CD4-positive, CD25-positive, alpha-beta regulatory T cell (primary cell): ENCODE data around the gene ARSB. TPM values are rescaled to one million over a fixed set of nuclear protein-coding genes. Genes with fewer than 3 reads are reported as not detected.
"Not testable (repeated sequence)": the region's sequence is repeated elsewhere in the genome, so short reads cannot be mapped to it uniquely, and the experiment has no call there.

Experiments used
- ATAC-seq, 2 donors: fragments of 150-1000 bp; cut with Tn5 transposase; one replicate each; pipeline ENCODE4 v1.10.0; 2021; ENCODE audit warnings: low read depth in 2 of 2, moderate number of reproducible peaks in 2 of 2, moderate library complexity in 1 of 2
- DNase-seq, 3 donors: peaks; one replicate each; pipeline versions ENCODE4 v3.0.0 to v3.0.0-alpha.2; 2012 to 2022; ENCODE audit warnings: mixed read lengths in 1 of 3
- H3K27ac ChIP-seq: one replicate; pipeline ENCODE4 v1.7.0; 2013; ENCODE audit warnings: mild to moderate bottlenecking, low read length; ENCODE audit not compliant: insufficient read depth, poor library complexity, severe bottlenecking
- H3K27me3 ChIP-seq: one replicate; pipeline ENCODE4 v1.7.0; 2013; ENCODE audit warnings: low read length; ENCODE audit not compliant: control insufficient read depth, insufficient read depth
- H3K36me3 ChIP-seq: one replicate; pipeline ENCODE4 v1.7.0; 2013; ENCODE audit warnings: mild to moderate bottlenecking, low read length, moderate library complexity; ENCODE audit not compliant: control insufficient read depth, insufficient read depth
- H3K4me1 ChIP-seq: 2 replicates; pipeline ENCODE4 v1.7.0; 2013; ENCODE audit warnings: mild to moderate bottlenecking, low read length; ENCODE audit not compliant: insufficient read depth, control insufficient read depth, poor library complexity, severe bottlenecking
- H3K4me3 ChIP-seq: one replicate; pipeline ENCODE4 v1.7.0; 2013; ENCODE audit warnings: low read depth, mild to moderate bottlenecking, low read length, moderate library complexity
- H3K9me3 ChIP-seq, 2 experiments: 1 replicate in 1 of 2; 2 replicates in 1 of 2; pipeline ENCODE4 v1.7.0; 2013; ENCODE audit warnings: low read length in 2 of 2, mild to moderate bottlenecking in 1 of 2, moderate library complexity in 1 of 2; ENCODE audit not compliant: control insufficient read depth in 2 of 2
- H3K27ac Mint-ChIP-seq, 3 donors: one replicate each; pipeline ENCODE4 v1.8.0; 2020 to 2022; ENCODE audit warnings: mild to moderate bottlenecking in 3 of 3, mixed read lengths in 3 of 3, moderate library complexity in 2 of 3
- H3K27me3 Mint-ChIP-seq: one replicate; pipeline ENCODE4 v1.8.0; 2022; ENCODE audit warnings: mild to moderate bottlenecking, mixed read lengths
- H3K36me3 Mint-ChIP-seq: one replicate; pipeline ENCODE4 v1.8.0; 2020; ENCODE audit warnings: mixed read lengths
- H3K4me1 Mint-ChIP-seq, 4 donors: one replicate each; pipeline ENCODE4 v1.8.0; 2020 to 2022; ENCODE audit warnings: mixed read lengths in 4 of 4, mild to moderate bottlenecking in 1 of 4
- H3K4me3 Mint-ChIP-seq, 4 donors: one replicate each; pipeline ENCODE4 v1.8.0; 2020 to 2022; ENCODE audit warnings: mild to moderate bottlenecking in 4 of 4, mixed read lengths in 4 of 4, moderate library complexity in 3 of 4
- H3K9me3 Mint-ChIP-seq, 7 donors: one replicate each; pipeline ENCODE4 v1.8.0; 2020 to 2022; ENCODE audit warnings: mixed read lengths in 7 of 7, mild to moderate bottlenecking in 3 of 7, moderate library complexity in 2 of 7
- polyA plus RNA-seq, 4 donors: library from polyadenylated mRNA; unstranded; fragments of 300-500 nt; fragmentation: Illumina TruSeq; gene quantifications; one replicate each; pipeline ENCODE4 v1.2.3, GENCODE V29; 2021
- total RNA-seq: library from RNA; stranded (reverse); gene quantifications from one replicate; pipeline ENCODE4 v1.2.3, GENCODE V29; 2022

The ARSB gene
- total and polyA plus RNA-seq, 5 donors from 2014 or later, result 3.4 to 6.5 (median 4.4) TPM

DNA sequence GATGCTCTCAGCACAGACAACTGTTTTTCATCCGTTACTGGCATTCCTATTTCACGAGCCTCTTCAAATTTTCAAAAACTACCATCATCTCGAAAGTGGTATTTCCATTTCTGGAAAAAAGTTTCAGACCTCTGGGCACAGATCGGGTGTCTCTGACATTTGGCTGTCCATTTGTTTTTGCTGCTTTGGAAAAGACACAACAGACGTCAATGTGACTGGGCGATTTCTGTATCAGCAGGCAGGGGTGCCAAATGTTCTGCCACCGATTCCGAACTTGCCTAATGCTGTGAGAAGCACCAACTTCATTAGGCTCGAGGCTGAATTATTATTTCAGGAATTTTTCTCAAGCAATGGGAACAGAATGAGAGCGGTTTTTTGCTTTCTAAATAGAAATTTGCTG lies 105.6 kb downstream of the ARSB start:
- Mint-ChIP-seq H3K36me3 (peaks cover 6% of the 10 kb centered on the region), H3K4me1 (no peaks in the 10 kb centered on the region), H3K27me3 (no peaks in the 10 kb centered on the region), H3K9me3 (no peaks in the 10 kb centered on the region), H3K4me3 (no peak overlapping the region), H3K27ac (no peak overlapping the region)
- DNase-seq, result no peak
- Histone ChIP-seq H3K27ac (no peak overlapping the region), H3K27me3 (no peaks in the 10 kb centered on the region), H3K9me3 (no peaks in the 10 kb centered on the region), H3K4me3 (no peak overlapping the region), H3K4me1 (no peaks in the 10 kb centered on the region), H3K36me3 (no peaks in the 10 kb centered on the region)
- ATAC-seq, result no peak

GRCh38 chr5:78866076-78866475 lies 119.0 kb downstream of the ARSB start:
- not testable (repeated sequence) for H3K4me1 Mint-ChIP-seq, H3K27me3 Mint-ChIP-seq, H3K9me3 ChIP-seq, H3K4me3 ChIP-seq, H3K36me3 ChIP-seq, H3K4me3 Mint-ChIP-seq, H3K27ac ChIP-seq, DNase-seq, H3K27ac Mint-ChIP-seq, H3K27me3 ChIP-seq, H3K4me1 ChIP-seq, ATAC-seq
- Mint-ChIP-seq H3K36me3 (peaks cover 40% of the 10 kb centered on the region), H3K9me3 (peaks cover 0 to 23% (median 8%) of the 10 kb centered on the region in 7 donors)

- H3K27me3 ChIP-seq, result no peaks in the 10 kb centered on the region
- Mint-ChIP-seq H3K9me3 (peaks cover 0 to 21% (median 12%) of the 10 kb centered on the region in 7 donors), H3K27me3 (no peaks in the 10 kb centered on the region), H3K27ac (no peak overlapping the region), H3K4me3 (no peak overlapping the region), H3K36me3 (peaks cover 36% of the 10 kb centered on the region), H3K4me1 (peaks cover 0 to 2% (median 0%) of the 10 kb centered on the region in 4 donors)
- H3K27ac ChIP-seq, result no peak overlapping the region
- ATAC-seq (no peak), DNase-seq (no peak)
- H3K36me3 ChIP-seq, result no peaks in the 10 kb centered on the region
- H3K9me3 ChIP-seq, result no peaks in the 10 kb centered on the region
- no peak overlapping the region for H3K4me3 ChIP-seq
- no peaks in the 10 kb centered on the region for H3K4me1 ChIP-seq
Observed at GRCh38 chr5:78858364-78858763, 126.7 kb downstream of the ARSB start.

DNA sequence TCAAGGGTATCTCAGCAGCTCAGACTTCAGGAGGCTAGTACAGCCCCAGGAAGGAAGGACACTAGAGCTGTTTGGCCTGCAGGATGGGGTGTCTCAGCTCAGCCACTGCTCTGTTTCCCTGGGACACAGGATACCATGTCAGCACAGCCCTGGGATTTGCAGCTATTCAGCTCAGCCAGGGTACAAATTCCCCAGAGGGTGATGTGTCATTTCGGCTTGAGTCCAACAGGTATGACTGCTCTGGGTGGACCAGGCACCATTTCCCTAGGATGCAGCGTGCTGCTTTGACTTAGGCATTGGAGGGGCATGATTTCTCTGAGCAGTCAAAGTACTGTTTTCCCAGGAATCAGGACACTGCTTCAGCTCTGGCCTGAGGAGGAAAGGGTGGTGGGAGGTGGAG lies 130.1 kb downstream of the ARSB start:
- ATAC-seq (no peak), DNase-seq (no peak)

GRCh38 chr5:78851891-78852290 lies 133.2 kb downstream of the ARSB start:
- not testable (repeated sequence) for DNase-seq, H3K27me3 Mint-ChIP-seq, H3K27me3 ChIP-seq, H3K9me3 ChIP-seq, H3K27ac Mint-ChIP-seq, H3K4me1 Mint-ChIP-seq, H3K4me1 ChIP-seq, H3K27ac ChIP-seq, ATAC-seq, H3K4me3 ChIP-seq, H3K36me3 Mint-ChIP-seq, H3K36me3 ChIP-seq, H3K4me3 Mint-ChIP-seq
- peaks cover 0 to 13% (median 5%) of the 10 kb centered on the region in 7 donors for H3K9me3 Mint-ChIP-seq

More for the DNA sequence above, 130.1 kb downstream of the ARSB start:
- Histone ChIP-seq H3K36me3 (no peaks in the 10 kb centered on the region), H3K9me3 (no peaks in the 10 kb centered on the region), H3K27me3 (no peaks in the 10 kb centered on the region), H3K4me3 (no peak overlapping the region), H3K4me1 (no peaks in the 10 kb centered on the region), H3K27ac (no peak overlapping the region)
- H3K36me3 Mint-ChIP-seq, result peaks cover 14% of the 10 kb centered on the region
- H3K27me3 Mint-ChIP-seq, result no peaks in the 10 kb centered on the region
- no peak overlapping the region for H3K27ac Mint-ChIP-seq
- peaks cover 0 to 11% (median 6%) of the 10 kb centered on the region in 7 donors for H3K9me3 Mint-ChIP-seq
- no peaks in the 10 kb centered on the region for H3K4me1 Mint-ChIP-seq
- no peak overlapping the region for H3K4me3 Mint-ChIP-seq

DNA sequence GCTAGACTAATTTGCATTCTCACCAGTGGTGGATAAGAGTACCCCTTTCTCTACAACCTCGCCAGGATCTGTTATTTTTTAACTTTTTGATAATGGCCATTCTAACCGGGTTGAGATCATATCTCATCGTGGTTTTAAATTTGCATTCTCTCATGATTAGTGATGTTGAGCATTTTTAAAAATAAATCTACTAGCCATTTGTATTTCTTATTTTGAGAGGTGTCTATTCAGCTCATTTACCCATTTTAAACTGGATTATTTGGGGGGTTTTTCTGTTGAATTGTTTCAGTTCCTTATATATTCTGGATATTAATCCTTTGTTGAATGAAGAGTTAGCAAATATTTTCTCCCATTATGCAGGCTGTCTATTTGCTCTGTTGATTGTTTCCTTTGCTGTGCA lies 139.6 kb downstream of the ARSB start:
- Histone ChIP-seq H3K4me1 (no peaks in the 10 kb centered on the region), H3K9me3 (no peaks in the 10 kb centered on the region)
- peaks cover 0 to 5% (median 1%) of the 10 kb centered on the region in 7 donors for H3K9me3 Mint-ChIP-seq

GRCh38 chr5:78843436-78843835 lies 141.7 kb downstream of the ARSB start:
- no peaks in the 10 kb centered on the region for H3K4me1 ChIP-seq
- Mint-ChIP-seq H3K9me3 (peaks cover 0 to 5% (median under 1%) of the 10 kb centered on the region in 7 donors), H3K4me1 (no peaks in the 10 kb centered on the region), H3K27ac (no peak overlapping the region), H3K27me3 (no peaks in the 10 kb centered on the region), H3K36me3 (no peaks in the 10 kb centered on the region), H3K4me3 (no peak overlapping the region)
- H3K27me3 ChIP-seq, result no peaks in the 10 kb centered on the region
- H3K36me3 ChIP-seq, result no peaks in the 10 kb centered on the region
- H3K9me3 ChIP-seq, result no peaks in the 10 kb centered on the region
- no peak overlapping the region for H3K4me3 ChIP-seq
- no peak overlapping the region for H3K27ac ChIP-seq
- no peak for ATAC-seq
- DNase-seq, result no peak

More for the DNA sequence above, 139.6 kb downstream of the ARSB start:
- no peaks in the 10 kb centered on the region for H3K27me3 ChIP-seq
- no peaks in the 10 kb centered on the region for H3K27me3 Mint-ChIP-seq
- H3K36me3 ChIP-seq, result no peaks in the 10 kb centered on the region
- H3K4me3 Mint-ChIP-seq, result no peak overlapping the region
- H3K4me1 Mint-ChIP-seq, result no peaks in the 10 kb centered on the region
- H3K27ac ChIP-seq, result no peak overlapping the region
- no peak overlapping the region for H3K4me3 ChIP-seq
- H3K36me3 Mint-ChIP-seq, result no peaks in the 10 kb centered on the region
- ATAC-seq, result no peak
- no peak for DNase-seq
- no peak overlapping the region for H3K27ac Mint-ChIP-seq

- Mint-ChIP-seq H3K9me3 (peaks cover 0 to 5% (median 0%) of the 10 kb centered on the region in 7 donors), H3K4me3 (no peak overlapping the region), H3K4me1 (no peaks in the 10 kb centered on the region), H3K27me3 (no peaks in the 10 kb centered on the region), H3K36me3 (peaks cover 1% of the 10 kb centered on the region), H3K27ac (no peak overlapping the region)
- no peaks in the 10 kb centered on the region for H3K9me3 ChIP-seq
- no peak for DNase-seq
- no peak overlapping the region for H3K4me3 ChIP-seq
- no peaks in the 10 kb centered on the region for H3K36me3 ChIP-seq
- no peaks in the 10 kb centered on the region for H3K4me1 ChIP-seq
- no peak overlapping the region for H3K27ac ChIP-seq
- no peaks in the 10 kb centered on the region for H3K27me3 ChIP-seq
- no peak for ATAC-seq
Observed at GRCh38 chr5:78841767-78842166, 143.3 kb downstream of the ARSB start.
